ENCODE results near the gene ST6GALNAC5.

The ST6GALNAC5 gene

DNA sequence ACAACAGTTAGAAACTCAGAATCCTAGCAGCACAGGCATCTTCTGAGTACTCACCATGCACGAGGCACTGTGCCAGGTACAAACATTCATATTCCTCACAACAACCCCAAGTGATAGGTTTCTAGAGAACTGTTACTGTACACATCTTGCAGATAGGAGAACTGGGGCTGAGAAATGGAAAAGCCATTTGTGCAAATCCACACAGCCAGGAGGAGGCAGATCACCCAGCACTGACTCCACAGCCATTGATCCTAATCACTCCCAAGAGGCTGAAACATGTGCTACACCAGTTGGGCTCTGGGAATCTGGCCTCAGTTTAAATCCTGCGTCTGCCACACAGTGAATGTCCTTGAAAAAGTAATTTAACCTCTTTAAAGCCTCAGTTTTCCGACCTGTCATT lies 151.0 kb downstream of the ST6GALNAC5 start:
- no peak overlapping the region for H3K4me3 ChIP-seq (ENCODE audit: low read length)
- H3K4me1 ChIP-seq (ENCODE audit: control insufficient read depth, low read depth, low read length): peaks cover 25% of the 10 kb centered on the region
- no peaks in the 10 kb centered on the region for H3K36me3 ChIP-seq (ENCODE audit: control insufficient read depth, low read depth, low read length)
- no peak overlapping the region for H3K9ac ChIP-seq (ENCODE audit: low read length)
- no peaks in the 10 kb centered on the region for H3K9me3 ChIP-seq (ENCODE audit: control insufficient read depth, low read depth, low read length)
- H3K27ac ChIP-seq (ENCODE audit: low read length): no peak overlapping the region
- H3K27me3 ChIP-seq (ENCODE audit: control insufficient read depth, insufficient read depth, low read length): no peaks in the 10 kb centered on the region

GRCh38 chr1:77018761-77019160 lies 151.5 kb downstream of the ST6GALNAC5 start:
- Histone ChIP-seq H3K27me3 (ENCODE audit: control insufficient read depth, insufficient read depth, low read length) (no peaks in the 10 kb centered on the region), H3K36me3 (ENCODE audit: control insufficient read depth, low read depth, low read length) (no peaks in the 10 kb centered on the region), H3K27ac (ENCODE audit: low read length) (no peak overlapping the region), H3K9me3 (ENCODE audit: control insufficient read depth, low read depth, low read length) (no peaks in the 10 kb centered on the region), H3K4me3 (ENCODE audit: low read length) (no peak overlapping the region), H3K4me1 (ENCODE audit: control insufficient read depth, low read depth, low read length) (peaks cover 25% of the 10 kb centered on the region), H3K9ac (ENCODE audit: low read length) (no peak overlapping the region)

- H3K36me3 ChIP-seq (ENCODE audit: control insufficient read depth, low read depth, low read length): no peaks in the 10 kb centered on the region
- no peak overlapping the region for H3K4me3 ChIP-seq (ENCODE audit: low read length)
- H3K27me3 ChIP-seq (ENCODE audit: control insufficient read depth, insufficient read depth, low read length): no peaks in the 10 kb centered on the region
- no peak overlapping the region for H3K9ac ChIP-seq (ENCODE audit: low read length)
- H3K27ac ChIP-seq (ENCODE audit: low read length): no peak overlapping the region
- H3K9me3 ChIP-seq (ENCODE audit: control insufficient read depth, low read depth, low read length): no peaks in the 10 kb centered on the region
- H3K4me1 ChIP-seq (ENCODE audit: control insufficient read depth, low read depth, low read length): peaks cover 32% of the 10 kb centered on the region
These were observed 154.5 kb downstream of the ST6GALNAC5 start for GRCh38 chr1:77021732-77022131.

GRCh38 chr1:77024500-77024899 lies 157.2 kb downstream of the ST6GALNAC5 start:
- H3K9me3 ChIP-seq (ENCODE audit: control insufficient read depth, low read depth, low read length): no peaks in the 10 kb centered on the region
- no peak overlapping the region for H3K27ac ChIP-seq (ENCODE audit: low read length)
- H3K9ac ChIP-seq (ENCODE audit: low read length): no peak overlapping the region
- H3K4me1 ChIP-seq (ENCODE audit: control insufficient read depth, low read depth, low read length): peaks cover 18% of the 10 kb centered on the region
- no peaks in the 10 kb centered on the region for H3K36me3 ChIP-seq (ENCODE audit: control insufficient read depth, low read depth, low read length)
- H3K4me3 ChIP-seq (ENCODE audit: low read length): no peak overlapping the region
- H3K27me3 ChIP-seq (ENCODE audit: control insufficient read depth, insufficient read depth, low read length): no peaks in the 10 kb centered on the region

- H3K4me3 ChIP-seq (ENCODE audit: low read length): no peak overlapping the region
- H3K9me3 ChIP-seq (ENCODE audit: control insufficient read depth, low read depth, low read length): no peaks in the 10 kb centered on the region
- H3K27me3 ChIP-seq (ENCODE audit: control insufficient read depth, insufficient read depth, low read length): no peaks in the 10 kb centered on the region
- no peak overlapping the region for H3K27ac ChIP-seq (ENCODE audit: low read length)
- no peak overlapping the region for H3K9ac ChIP-seq (ENCODE audit: low read length)
- peaks cover 15% of the 10 kb centered on the region for H3K4me1 ChIP-seq (ENCODE audit: control insufficient read depth, low read depth, low read length)
- H3K36me3 ChIP-seq (ENCODE audit: control insufficient read depth, low read depth, low read length): no peaks in the 10 kb centered on the region
These were observed 158.3 kb downstream of the ST6GALNAC5 start for GRCh38 chr1:77025599-77025998.

- Histone ChIP-seq H3K27me3 (ENCODE audit: control insufficient read depth, insufficient read depth, low read length) (no peaks in the 10 kb centered on the region), H3K9ac (ENCODE audit: low read length) (no peak overlapping the region), H3K4me1 (ENCODE audit: control insufficient read depth, low read depth, low read length) (peaks cover 11% of the 10 kb centered on the region), H3K9me3 (ENCODE audit: control insufficient read depth, low read depth, low read length) (no peaks in the 10 kb centered on the region), H3K27ac (ENCODE audit: low read length) (no peak overlapping the region), H3K4me3 (ENCODE audit: low read length) (no peak overlapping the region), H3K36me3 (ENCODE audit: control insufficient read depth, low read depth, low read length) (no peaks in the 10 kb centered on the region)
These were observed 158.9 kb downstream of the ST6GALNAC5 start for GRCh38 chr1:77026135-77026534.

- Histone ChIP-seq H3K9ac (ENCODE audit: low read length) (no peak overlapping the region), H3K4me3 (ENCODE audit: low read length) (no peak overlapping the region), H3K9me3 (ENCODE audit: control insufficient read depth, low read depth, low read length) (no peaks in the 10 kb centered on the region), H3K36me3 (ENCODE audit: control insufficient read depth, low read depth, low read length) (no peaks in the 10 kb centered on the region), H3K27ac (ENCODE audit: low read length) (no peak overlapping the region), H3K27me3 (ENCODE audit: control insufficient read depth, insufficient read depth, low read length) (no peaks in the 10 kb centered on the region), H3K4me1 (ENCODE audit: control insufficient read depth, low read depth, low read length) (peaks cover 11% of the 10 kb centered on the region)
These were observed 159.4 kb downstream of the ST6GALNAC5 start for GRCh38 chr1:77026640-77027039.

DNA sequence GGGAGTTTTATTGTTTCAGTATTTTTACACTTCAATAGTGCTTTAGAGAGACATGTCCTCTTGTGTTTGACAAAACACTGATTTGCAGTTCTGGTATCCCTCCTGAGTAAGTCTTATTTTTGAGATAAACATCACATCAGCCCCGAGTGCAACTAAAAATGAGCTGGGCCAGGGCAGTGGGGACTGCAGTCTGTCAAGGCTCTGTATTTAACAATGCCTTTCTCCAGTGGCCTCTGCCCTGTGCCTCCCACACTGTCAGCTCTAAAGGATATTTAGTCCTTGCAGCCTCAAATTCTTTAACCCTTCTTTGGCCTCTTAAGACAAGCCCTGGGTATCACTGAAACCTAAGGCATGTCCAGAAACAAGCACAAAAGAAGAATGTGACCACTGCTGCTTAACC lies 160.6 kb downstream of the ST6GALNAC5 start:
- Histone ChIP-seq H3K36me3 (ENCODE audit: control insufficient read depth, low read depth, low read length) (no peaks in the 10 kb centered on the region), H3K9me3 (ENCODE audit: control insufficient read depth, low read depth, low read length) (no peaks in the 10 kb centered on the region), H3K4me1 (ENCODE audit: control insufficient read depth, low read depth, low read length) (peaks cover 11% of the 10 kb centered on the region), H3K27me3 (ENCODE audit: control insufficient read depth, insufficient read depth, low read length) (no peaks in the 10 kb centered on the region), H3K9ac (ENCODE audit: low read length) (no peak overlapping the region), H3K27ac (ENCODE audit: low read length) (no peak overlapping the region), H3K4me3 (ENCODE audit: low read length) (no peak overlapping the region)

GRCh38 chr1:77030401-77031105 lies 163.3 kb downstream of the ST6GALNAC5 start:
- peaks cover 11% of the 10 kb centered on the region for H3K4me1 ChIP-seq (ENCODE audit: control insufficient read depth, low read depth, low read length)
- no peak overlapping the region for H3K4me3 ChIP-seq (ENCODE audit: low read length)
- no peaks in the 10 kb centered on the region for H3K27me3 ChIP-seq (ENCODE audit: control insufficient read depth, insufficient read depth, low read length)
- no peak overlapping the region for H3K9ac ChIP-seq (ENCODE audit: low read length)
- H3K27ac ChIP-seq (ENCODE audit: low read length): no peak overlapping the region
- no peaks in the 10 kb centered on the region for H3K9me3 ChIP-seq (ENCODE audit: control insufficient read depth, low read depth, low read length)
- H3K36me3 ChIP-seq (ENCODE audit: control insufficient read depth, low read depth, low read length): no peaks in the 10 kb centered on the region

DNA sequence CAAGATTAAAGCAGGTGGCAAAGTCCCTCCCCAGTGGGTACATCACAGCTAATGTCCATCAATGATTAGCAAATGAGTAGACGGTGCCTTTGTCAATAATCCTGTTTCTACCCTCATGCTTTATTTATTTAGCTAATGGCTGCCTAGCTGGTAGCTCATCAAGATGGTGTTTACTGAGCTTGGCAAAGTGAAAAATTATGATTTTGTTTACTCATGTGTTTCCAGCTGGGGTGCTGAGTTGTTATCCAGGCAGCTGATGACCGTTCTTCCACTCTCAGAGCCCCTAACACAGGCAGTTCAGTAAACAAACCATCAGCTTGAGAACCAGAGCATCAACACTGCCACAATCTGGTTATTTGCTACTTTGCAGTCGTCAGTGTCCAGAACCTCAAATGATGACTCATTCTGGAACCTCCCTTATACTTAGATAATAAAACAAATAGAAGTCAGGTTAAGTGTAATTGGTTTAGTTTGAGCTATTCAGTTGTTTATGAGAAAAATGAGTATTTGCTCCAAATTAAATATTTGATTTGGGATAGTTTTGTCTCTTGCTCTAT lies 163.9 kb downstream of the ST6GALNAC5 start:
- Histone ChIP-seq H3K36me3 (ENCODE audit: control insufficient read depth, low read depth, low read length) (no peaks in the 10 kb centered on the region), H3K27me3 (ENCODE audit: control insufficient read depth, insufficient read depth, low read length) (no peaks in the 10 kb centered on the region), H3K4me1 (ENCODE audit: control insufficient read depth, low read depth, low read length) (peaks cover 7% of the 10 kb centered on the region), H3K9ac (ENCODE audit: low read length) (no peak overlapping the region), H3K27ac (ENCODE audit: low read length) (no peak overlapping the region), H3K4me3 (ENCODE audit: low read length) (no peak overlapping the region), H3K9me3 (ENCODE audit: control insufficient read depth, low read depth, low read length) (no peaks in the 10 kb centered on the region)

GRCh38 chr1:77036560-77036959 lies 169.3 kb downstream of the ST6GALNAC5 start:
- Histone ChIP-seq H3K4me3 (ENCODE audit: low read length) (no peak overlapping the region), H3K27ac (ENCODE audit: low read length) (no peak overlapping the region), H3K4me1 (ENCODE audit: control insufficient read depth, low read depth, low read length) (no peaks in the 10 kb centered on the region), H3K36me3 (ENCODE audit: control insufficient read depth, low read depth, low read length) (no peaks in the 10 kb centered on the region), H3K9ac (ENCODE audit: low read length) (no peak overlapping the region), H3K27me3 (ENCODE audit: control insufficient read depth, insufficient read depth, low read length) (no peaks in the 10 kb centered on the region), H3K9me3 (ENCODE audit: control insufficient read depth, low read depth, low read length) (no peaks in the 10 kb centered on the region)

GRCh38 chr1:77037038-77037437 lies 169.8 kb downstream of the ST6GALNAC5 start:
- H3K4me1 ChIP-seq (ENCODE audit: control insufficient read depth, low read depth, low read length): no peaks in the 10 kb centered on the region
- H3K36me3 ChIP-seq (ENCODE audit: control insufficient read depth, low read depth, low read length): no peaks in the 10 kb centered on the region
- no peak overlapping the region for H3K9ac ChIP-seq (ENCODE audit: low read length)
- H3K27ac ChIP-seq (ENCODE audit: low read length): no peak overlapping the region
- H3K4me3 ChIP-seq (ENCODE audit: low read length): no peak overlapping the region
- no peaks in the 10 kb centered on the region for H3K27me3 ChIP-seq (ENCODE audit: control insufficient read depth, insufficient read depth, low read length)
- H3K9me3 ChIP-seq (ENCODE audit: control insufficient read depth, low read depth, low read length): no peaks in the 10 kb centered on the region
